A549 (cell line): ENCODE data around the gene ZNF317. TPM values are rescaled to one million over a fixed set of nuclear protein-coding genes. Genes with fewer than 3 reads are reported as not detected.

Source experiments
- ATAC-seq, 2 experiments: fragments of 200-7000 bp in 1 of 2; fragments of >200 bp in 1 of 2; cut with Nextera tagmentation in 1 of 2; cut with Tn5 transposase in 1 of 2; 3 replicates each; pipeline versions ENCODE4 v1.8.0 to v1.9.1; 2018 to 2020; ENCODE audit warnings: mild to moderate bottlenecking in 1 of 2, moderate library complexity in 1 of 2
- CTCF ChIA-PET: fragments of 300-600 bp; sonication (Branson Sonifier 250); formaldehyde crosslinking; extraction: SDS; loops from one replicate; lab custom pipeline; 2021; ENCODE audit warnings: antibody characterized with exemption, inconsistent platforms; lab: Yijun Ruan, JAX
- POLR2A ChIA-PET: fragments of 350-600 bp; formaldehyde crosslinking; extraction: SDS; loops from one replicate; lab custom pipeline; 2021; ENCODE audit warnings: antibody characterized with exemption, inconsistent platforms; lab: Yijun Ruan, JAX
- DNase-seq, 2 experiments: peaks; one replicate each; pipeline versions ENCODE4 v3.0.0 to v3.0.0-alpha.2; 2011 to 2016; ENCODE audit warnings: low read depth in 1 of 2, low spot score in 1 of 2
- FAIRE-seq: peaks from 2 replicates; lab custom pipeline; 2011; peaks lifted over from hg19 to GRCh38; lab: Jason Lieb, UNC
- H3K27ac ChIP-seq, 2 experiments: fragments of >200 bp; sonication (Bioruptor Twin); formaldehyde crosslinking; 3 replicates each; pipeline ENCODE4 v1.5.1; 2016 to 2017
- H3K4me1 ChIP-seq: fragments of >200 bp; sonication (Bioruptor Twin); formaldehyde crosslinking; 3 replicates; pipeline ENCODE4 v1.6.1; 2016
- H3K4me2 ChIP-seq: fragments of >200 bp; sonication (Bioruptor Twin); formaldehyde crosslinking; 3 replicates; pipeline ENCODE4 v1.6.1; 2016
- H3K4me3 ChIP-seq: fragments of >200 bp; sonication (Bioruptor Twin); formaldehyde crosslinking; 3 replicates; pipeline ENCODE4 v1.5.1; 2016
- H3K9me3 ChIP-seq: fragments of >200 bp; sonication (Bioruptor Twin); formaldehyde crosslinking; 3 replicates; pipeline ENCODE4 v1.6.1; 2016
- ATOH8 ChIP-seq: fragments of 250-450 bp; sonication (Bioruptor Pico); IDR thresholded peaks from 2 replicates; pipeline ENCODE4 v1.5.0; 2020; ENCODE audit warnings: low read depth, mild to moderate bottlenecking, moderate library complexity
- BCL3 ChIP-seq: fragments of >200 bp; sonication (Bioruptor Twin); formaldehyde crosslinking; IDR thresholded peaks from 3 replicates; pipeline ENCODE4 v1.6.1; 2016
- CBX8 ChIP-seq: fragments of 200-600 bp; sonication (generic); IDR thresholded peaks from 2 replicates; pipeline ENCODE4 v1.6.1; 2016
- CHD2 ChIP-seq: fragments of 150-350 bp; IDR thresholded peaks from 2 replicates; pipeline ENCODE4 v1.6.1; 2014; ENCODE audit warnings: low read length; ENCODE audit not compliant: partially characterized antibody
- E2F6 ChIP-seq: IDR thresholded peaks from 2 replicates; pipeline ENCODE4 v1.6.1; 2012; ENCODE audit warnings: low read depth, borderline replicate concordance
- EHF ChIP-seq: fragments of 250-450 bp; sonication (Bioruptor Pico); IDR thresholded peaks from 2 replicates; pipeline ENCODE4 v1.5.0; 2020; ENCODE audit warnings: mild to moderate bottlenecking
- FOSB ChIP-seq: fragments of 250-450 bp; sonication (Bioruptor Pico); IDR thresholded peaks from 2 replicates; pipeline ENCODE4 v1.5.0; 2020; ENCODE audit warnings: mild to moderate bottlenecking, moderate library complexity
- GATA3 ChIP-seq: IDR thresholded peaks from 2 replicates; pipeline ENCODE4 v1.6.1; 2012; ENCODE audit warnings: borderline replicate concordance
- JUN ChIP-seq, 2 experiments: fragments of >200 bp; sonication (Bioruptor Twin); formaldehyde crosslinking; IDR thresholded peaks; 2 replicates in 1 of 2; 3 replicates in 1 of 2; pipeline ENCODE4 v1.6.1; 2016 to 2017
- KDM5A ChIP-seq: fragments of 200-600 bp; sonication (generic); IDR thresholded peaks from 2 replicates; pipeline ENCODE4 v1.6.1; 2016; ENCODE audit warnings: antibody characterized with exemption, mild to moderate bottlenecking
- MAFK ChIP-seq: fragments of 450-650 bp; IDR thresholded peaks from 2 replicates; pipeline ENCODE4 v1.6.1; 2014; ENCODE audit not compliant: partially characterized antibody
- MAX ChIP-seq: IDR thresholded peaks from 2 replicates; pipeline ENCODE4 v1.6.1; 2012
- NFE2L2 ChIP-seq: fragments of 150-350 bp; conservative IDR thresholded peaks from 2 replicates; pipeline ENCODE4 v1.6.1; 2014; ENCODE audit warnings: low read length
- NR3C1 ChIP-seq: fragments of >200 bp; sonication (Bioruptor Twin); formaldehyde crosslinking; IDR thresholded peaks from 3 replicates; pipeline ENCODE4 v1.6.1; 2017
- PHF8 ChIP-seq: fragments of 200-600 bp; sonication (generic); IDR thresholded peaks from 2 replicates; pipeline ENCODE4 v1.6.1; 2016; ENCODE audit warnings: low read depth, mild to moderate bottlenecking, antibody characterized with exemption, moderate library complexity, borderline replicate concordance
- POLR2A ChIP-seq: IDR thresholded peaks from 2 replicates; pipeline ENCODE4 v1.6.1; 2012; ENCODE audit warnings: mild to moderate bottlenecking, low read length
- REST ChIP-seq: fragments of 200-600 bp; sonication (generic); IDR thresholded peaks from 2 replicates; pipeline ENCODE4 v1.6.1; 2016; ENCODE audit warnings: antibody characterized with exemption, mild to moderate bottlenecking, moderate library complexity
- RFX5 ChIP-seq: fragments of 450-650 bp; IDR thresholded peaks from 2 replicates; pipeline ENCODE4 v1.7.1; 2014; ENCODE audit warnings: antibody characterized with exemption, mild to moderate bottlenecking, moderate library complexity
- TP53 ChIP-seq: fragments of 250-450 bp; sonication (Bioruptor Pico); IDR thresholded peaks from 2 replicates; pipeline ENCODE4 v1.5.0; 2021; ENCODE audit warnings: mild to moderate bottlenecking, moderate library complexity
- USF2 ChIP-seq: fragments of 450-650 bp; IDR thresholded peaks from 2 replicates; pipeline ENCODE4 v1.6.1; 2014; ENCODE audit warnings: antibody characterized with exemption
- WGBS: methylation state at CpG from one replicate; pipeline ENCODE4 v1.1.6; 2017; ENCODE audit errors: missing lambda C conversion rate; 5-methylcytosine and 5-hydroxymethylcytosine counted together
- polyA minus RNA-seq: library from RNA; depleted of rRNA, polyadenylated mRNA; stranded (reverse); fragments of >200 nt; gene quantifications from 2 replicates; pipeline ENCODE4 v1.2.3, GENCODE V29; 2011; rRNA and poly(A)+ RNA removed
- polyA plus RNA-seq, 4 experiments: library from polyadenylated mRNA; depleted of rRNA in 3 of 4; stranded (reverse); fragments of >200 nt; fragmentation: RNase III in 1 of 4; extraction: RNeasy Plus Mini Kit Qiagen cat#74134 plus additional on column Dnase treatment in 1 of 4; gene quantifications; 2 replicates in 3 of 4; 3 replicates in 1 of 4; pipeline ENCODE4 v1.2.3, GENCODE V29; 2011 to 2017

ZNF317 gene
- 21.8 and 23.1 TPM in 2 replicates for polyA plus RNA-seq (2011; rRNA removed)
- polyA plus RNA-seq (2012; cell fraction: cytosol; rRNA removed), result 12.0 and 13.4 TPM in 2 replicates
- 14.7 and 20.1 TPM in 2 replicates for polyA plus RNA-seq (2012; cell fraction: nucleus; rRNA removed)
- 14.7 to 16.3 TPM (median 15.1 TPM) in 3 replicates for polyA plus RNA-seq (2017; fragmentation: RNase III; extraction: RNeasy Plus Mini Kit Qiagen cat#74134 plus additional on column Dnase treatment)
- 17.2 and 19.5 TPM in 2 replicates for polyA minus RNA-seq

- H3K4me3 ChIP-seq, result peak within 1 kb of the TSS; percentile 86
- ATAC-seq, result peak; percentile 99
- peaks cover 42% of the 10 kb centered on the region for H3K9me3 ChIP-seq
- TF ChIP-seq GATA3 (peak; percentile 45; the same call in 1 of the 2 replicates), KDM5A (peak; percentile 27; the same call in 1 of the 2 replicates), JUN (IDR thresholded peaks at IDR 0.05) (peak; percentile 32 to 76; a peak in 2 of 5 replicates), MAX (peak; percentile 69), RFX5 (no peak), MAFK (peak; percentile 15), POLR2A (peak; percentile 56), EHF (CRISPR knock-in tag) (no peak), NR3C1 (no peak), CHD2 (peak; percentile 92), USF2 (0 out of 2 replicates have a peak, but pooled peaks have one; percentile 20), PHF8 (peak; percentile 62), TP53 (CRISPR knock-in tag) (no peak), E2F6 (0 out of 2 replicates have a peak, but pooled peaks have one; percentile 43), ATOH8 (CRISPR knock-in tag) (no peak), REST (peak; percentile 86), BCL3 (no peak)
- TF ChIP-seq, all 56 proteins: peak for 11
- H3K4me2 ChIP-seq, result peak within 1 kb of the TSS; percentile 76
- POLR2A ChIA-PET, result no interaction called here
- FAIRE-seq, result no peak
- peak within 1 kb of the TSS; percentile 90 to 93 for H3K27ac ChIP-seq
- CTCF ChIA-PET, result no interaction called here
- no peaks in the 10 kb centered on the region for H3K4me1 ChIP-seq
- peak; percentile 73 to 91 for DNase-seq
- WGBS, result 2% methylated on average over 33 of the region's 43 CpGs
Observed at GRCh38 chr19:9140159-9140874, at the start of gene ZNF317. Gene ZNF317, plus strand, starts transcription at chr19:9140397. Its CDS starts 15,620 bp downstream, at chr19:9156017.

GRCh38 chr19:9107375-9107774, 32.8 kb upstream of the ZNF317 start, which contains the start of gene OR7G2:
Gene OR7G2, minus strand, starts transcription at chr19:9107475. Its CDS starts 4,232 bp downstream, at chr19:9103243.
- no peaks in the 10 kb centered on the region for H3K4me1 ChIP-seq
- H3K4me3 ChIP-seq, result no peak within 1 kb of the TSS
- no peaks in the 10 kb centered on the region for H3K9me3 ChIP-seq
- ChIA-PET CTCF (interaction anchor here (0.7 kb wide), 1 partner anchor 441 kb away, joined by 3 read pairs; no protein-coding TSS in a partner anchor), POLR2A (no interaction called here)
- ATAC-seq (no peak), FAIRE-seq (no peak), DNase-seq (no peak)
- H3K4me2 ChIP-seq, result no peak within 1 kb of the TSS
- no peak for TF ChIP-seq FOSB (CRISPR knock-in tag)
- no peak for TF ChIP-seq CBX8
- no peak for TF ChIP-seq RFX5
- no peak for TF ChIP-seq NFE2L2
- no peak for TF ChIP-seq PHF8
- no peak for TF ChIP-seq BCL3
- TF ChIP-seq EHF (CRISPR knock-in tag), result no peak
- no peak within 1 kb of the TSS for H3K27ac ChIP-seq
- WGBS, result 1% methylated on average over 8 of the region's 8 CpGs
